NCI-H526 (cell line): ENCODE data around the gene NFATC1.
A peak's percentile ranks its signal among the peaks of the same experiment; 100 is the strongest.

Experiments
- DNase-seq, 2 experiments: peaks; one replicate each; lab custom pipeline; 2025; lab: John Stamatoyannopoulos, UW

The NFATC1 gene

GRCh38 chr18:79508565-79509535 lies 113.1 kb downstream of the NFATC1 start:
- DNase-seq, result no peak

GRCh38 chr18:79509536-79509930 lies 113.8 kb downstream of the NFATC1 start:
- no peak for DNase-seq

- DNase-seq, result no peak
Observed at GRCh38 chr18:79510046-79510685, 114.4 kb downstream of the NFATC1 start.

GRCh38 chr18:79510731-79511241 lies 115.1 kb downstream of the NFATC1 start:
- no peak for DNase-seq

- no peak for DNase-seq
Observed at GRCh38 chr18:79511271-79511670, 115.5 kb downstream of the NFATC1 start.

GRCh38 chr18:79511671-79512301 lies 116.1 kb downstream of the NFATC1 start:
- no peak for DNase-seq

- DNase-seq, result no peak
Observed at GRCh38 chr18:79512461-79513380, 117.0 kb downstream of the NFATC1 start.

GRCh38 chr18:79513381-79514081 lies 117.8 kb downstream of the NFATC1 start:
- DNase-seq, result no peak

GRCh38 chr18:79515331-79515730 lies 119.6 kb downstream of the NFATC1 start:
- DNase-seq, result no peak

GRCh38 chr18:79515944-79516351 lies 120.2 kb downstream of the NFATC1 start:
- DNase-seq, result peak in 1 of 2 experiments; percentile 8

- DNase-seq, result no peak
Observed at GRCh38 chr18:79516441-79516931, 120.8 kb downstream of the NFATC1 start.

- DNase-seq, result no peak
Observed at GRCh38 chr18:79517341-79517740, 121.6 kb downstream of the NFATC1 start.

GRCh38 chr18:79518028-79518682 lies 122.4 kb downstream of the NFATC1 start:
- DNase-seq, result no peak

- DNase-seq, result no peak
Observed at GRCh38 chr18:79518683-79519128, 123.0 kb downstream of the NFATC1 start.

GRCh38 chr18:79519751-79520477 lies 124.2 kb downstream of the NFATC1 start:
- peak; percentile 4 to 45 for DNase-seq

GRCh38 chr18:79520478-79521390 lies 125.0 kb downstream of the NFATC1 start:
- DNase-seq, result no peak

- no peak for DNase-seq
Observed at GRCh38 chr18:79521416-79522205, 125.9 kb downstream of the NFATC1 start.
